Testis (tissue), 3 donors: ENCODE data around the gene PMP22. TPM values are rescaled to one million over a fixed set of nuclear protein-coding genes. Genes with fewer than 3 reads are reported as not detected.

ENCODE experiments used
- DNase-seq: peaks from one replicate; pipeline ENCODE4 v3.0.0-alpha.2; 2019
- H3K27ac ChIP-seq, 2 donors: fragments of 200-600 bp; sonication (generic); one replicate each; pipeline ENCODE4 v1.5.1; 2019
- H3K27me3 ChIP-seq: fragments of 200-600 bp; sonication (generic); one replicate; pipeline ENCODE4 v1.5.1; 2019
- H3K36me3 ChIP-seq: fragments of 200-600 bp; sonication (generic); one replicate; pipeline ENCODE4 v1.5.1; 2017; ENCODE audit warnings: low read depth; ENCODE audit errors: missing control alignments
- H3K4me1 ChIP-seq: fragments of 200-600 bp; sonication (generic); one replicate; pipeline ENCODE4 v1.5.1; 2019
- H3K4me3 ChIP-seq, 2 donors: fragments of 200-600 bp; sonication (generic); one replicate each; pipeline ENCODE4 v1.5.1; 2017 to 2019
- H3K9me3 ChIP-seq: fragments of 200-600 bp; sonication (generic); one replicate; pipeline ENCODE4 v1.5.1; 2017
- POLR2A ChIP-seq: fragments of 450-650 bp; IDR thresholded peaks from one replicate; pipeline ENCODE4 v1.6.1; 2017; ENCODE audit warnings: antibody characterized with exemption, mild to moderate bottlenecking, moderate library complexity
- WGBS, 2 donors: methylation state at CpG; one replicate each; pipeline ENCODE4 v1.1.5; 2018; 5-methylcytosine and 5-hydroxymethylcytosine counted together
- intact Hi-C: fragments of 100-400 bp; cut with DNase I; formaldehyde crosslinking; loops from one replicate; pipeline ENCODE4 v1.15.1; 2023; ENCODE audit warnings: low total_unique reads
- polyA plus RNA-seq: library from polyadenylated mRNA; stranded (reverse); fragments of 350-450 nt; fragmentation: Illumina TruSeq; extraction: RNeasy Lipid Tissue Mini Kit (QIAGEN cat#74804); gene quantifications from one replicate; pipeline ENCODE4 v1.2.3, GENCODE V29; 2014; ENCODE audit warnings: low read depth, low replicate concordance; ENCODE audit not compliant: insufficient read depth
- total RNA-seq, 2 donors: library from RNA; depleted of rRNA; stranded (reverse); fragments of >200 nt; gene quantifications; one replicate each; pipeline ENCODE4 v1.2.3, GENCODE V29; 2016
- TF ChIP-seq, protein P1 (sequence below), 3 experiments: fragments of 450-650 bp in 2 of 3; fragments of 200-600 bp in 1 of 3; sonication (generic) in 1 of 3; IDR thresholded peaks; one replicate each; pipeline ENCODE4 v1.5.1; 2016 to 2019; ENCODE audit warnings: antibody characterized with exemption in 3 of 3, mild to moderate bottlenecking in 2 of 3, moderate library complexity in 1 of 3

Gene PMP22
- total and polyA plus RNA-seq, 3 donors from 2014 or later = 31.1 to 70.0 (median 49.2) TPM

DNA sequence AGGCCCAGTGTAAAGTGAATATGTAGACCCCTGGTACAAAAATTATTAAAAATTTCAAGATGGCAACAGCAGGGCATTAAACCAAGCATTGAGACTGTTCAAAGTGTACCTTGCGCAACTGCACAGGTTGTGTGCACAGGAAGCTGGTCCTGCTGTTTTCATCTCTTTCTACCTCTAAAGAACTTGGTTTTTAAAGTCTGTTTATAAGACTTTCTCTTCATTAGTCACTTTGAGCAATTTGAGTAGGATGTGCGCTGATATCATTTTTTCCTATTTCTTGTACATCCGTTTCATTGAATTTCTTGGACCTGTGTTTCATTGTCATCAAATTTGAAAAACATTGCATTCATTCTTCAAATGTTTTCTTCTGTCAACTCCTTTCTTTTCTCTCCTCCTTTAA, 16.8 kb upstream of the PMP22 start:
- no peak overlapping the region for H3K4me3 ChIP-seq
- H3K4me1 ChIP-seq = no peaks in the 10 kb centered on the region
- intact Hi-C loops = no loop called here
- H3K9me3 ChIP-seq = no peaks in the 10 kb centered on the region
- no peaks in the 10 kb centered on the region for H3K27me3 ChIP-seq
- no peaks in the 10 kb centered on the region for H3K36me3 ChIP-seq
- DNase-seq = no peak
- 82 to 93% methylated on average over 3 of the region's 3 CpGs for WGBS, 2 donors
- H3K27ac ChIP-seq = no peak overlapping the region
- no peak for TF ChIP-seq POLR2A
- TF ChIP-seq, protein P1, sequence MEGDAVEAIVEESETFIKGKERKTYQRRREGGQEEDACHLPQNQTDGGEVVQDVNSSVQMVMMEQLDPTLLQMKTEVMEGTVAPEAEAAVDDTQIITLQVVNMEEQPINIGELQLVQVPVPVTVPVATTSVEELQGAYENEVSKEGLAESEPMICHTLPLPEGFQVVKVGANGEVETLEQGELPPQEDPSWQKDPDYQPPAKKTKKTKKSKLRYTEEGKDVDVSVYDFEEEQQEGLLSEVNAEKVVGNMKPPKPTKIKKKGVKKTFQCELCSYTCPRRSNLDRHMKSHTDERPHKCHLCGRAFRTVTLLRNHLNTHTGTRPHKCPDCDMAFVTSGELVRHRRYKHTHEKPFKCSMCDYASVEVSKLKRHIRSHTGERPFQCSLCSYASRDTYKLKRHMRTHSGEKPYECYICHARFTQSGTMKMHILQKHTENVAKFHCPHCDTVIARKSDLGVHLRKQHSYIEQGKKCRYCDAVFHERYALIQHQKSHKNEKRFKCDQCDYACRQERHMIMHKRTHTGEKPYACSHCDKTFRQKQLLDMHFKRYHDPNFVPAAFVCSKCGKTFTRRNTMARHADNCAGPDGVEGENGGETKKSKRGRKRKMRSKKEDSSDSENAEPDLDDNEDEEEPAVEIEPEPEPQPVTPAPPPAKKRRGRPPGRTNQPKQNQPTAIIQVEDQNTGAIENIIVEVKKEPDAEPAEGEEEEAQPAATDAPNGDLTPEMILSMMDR (IDR thresholded peaks at IDR 0.05) = no peak

DNA sequence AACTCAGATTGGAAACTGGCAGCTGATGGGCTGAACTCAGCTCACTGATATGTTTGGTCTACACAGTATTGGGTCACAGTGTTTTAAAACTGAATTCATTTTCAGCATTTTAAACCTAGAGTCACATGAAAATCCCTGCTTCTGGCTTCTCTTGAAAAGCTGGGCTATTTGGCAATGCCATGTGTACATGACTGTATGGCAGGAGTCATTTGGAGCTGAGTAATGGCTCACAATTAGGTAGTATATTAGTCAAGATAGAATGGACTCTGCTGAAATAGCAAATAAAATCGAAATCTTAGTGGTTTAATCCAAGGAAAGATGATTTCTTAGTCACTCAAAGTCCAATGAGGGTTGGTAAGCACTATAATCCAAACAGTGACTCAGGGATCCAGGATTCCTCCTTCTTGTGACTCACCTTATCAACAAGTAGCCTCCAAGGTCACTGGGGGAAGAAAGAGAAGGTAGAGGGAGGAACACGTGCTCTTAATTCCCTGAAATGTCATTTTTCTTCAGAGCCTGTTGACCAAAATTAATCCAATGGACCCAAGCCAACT, 13.9 kb upstream of the PMP22 start:
- Histone ChIP-seq H3K27me3 (no peaks in the 10 kb centered on the region), H3K9me3 (no peaks in the 10 kb centered on the region), H3K27ac (no peak overlapping the region), H3K36me3 (no peaks in the 10 kb centered on the region), H3K4me3 (no peak overlapping the region), H3K4me1 (no peaks in the 10 kb centered on the region)
- intact Hi-C loops = no loop called here
- 63 to 70% methylated on average over 2 of the region's 2 CpGs for WGBS, 2 donors
- TF ChIP-seq, protein P1 (IDR thresholded peaks at IDR 0.05) = no peak
- no peak for TF ChIP-seq POLR2A
- no peak for DNase-seq

DNA sequence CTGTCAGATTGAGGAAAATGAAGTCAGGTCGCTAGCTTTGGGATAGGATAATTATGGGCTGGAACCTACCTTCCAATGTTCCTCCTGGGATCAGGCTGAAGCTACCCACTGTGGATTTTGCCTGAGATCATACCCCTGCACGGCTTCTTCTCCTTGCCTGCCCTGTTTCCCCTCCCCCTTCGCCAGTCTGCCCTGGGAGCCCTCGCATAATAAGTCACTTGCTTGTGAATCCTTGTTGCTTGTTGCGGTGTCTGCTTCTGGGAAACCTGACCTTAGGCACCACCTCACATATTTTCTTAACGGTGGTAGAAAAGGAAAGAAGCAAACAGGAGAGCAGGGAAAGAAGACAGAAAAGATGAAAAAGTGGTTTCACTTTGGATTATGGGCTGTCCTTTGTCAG, 13.3 kb upstream of the PMP22 start:
- DNase-seq = no peak
- H3K36me3 ChIP-seq = no peaks in the 10 kb centered on the region
- H3K4me3 ChIP-seq = no peak overlapping the region
- no peaks in the 10 kb centered on the region for H3K27me3 ChIP-seq
- intact Hi-C loops = no loop called here
- no peaks in the 10 kb centered on the region for H3K4me1 ChIP-seq
- no peak overlapping the region for H3K27ac ChIP-seq
- WGBS, 2 donors = 57 to 61% methylated on average over 6 of the region's 6 CpGs
- no peaks in the 10 kb centered on the region for H3K9me3 ChIP-seq
- no peak for TF ChIP-seq POLR2A
- TF ChIP-seq, protein P1 (IDR thresholded peaks at IDR 0.05) = no peak

DNA sequence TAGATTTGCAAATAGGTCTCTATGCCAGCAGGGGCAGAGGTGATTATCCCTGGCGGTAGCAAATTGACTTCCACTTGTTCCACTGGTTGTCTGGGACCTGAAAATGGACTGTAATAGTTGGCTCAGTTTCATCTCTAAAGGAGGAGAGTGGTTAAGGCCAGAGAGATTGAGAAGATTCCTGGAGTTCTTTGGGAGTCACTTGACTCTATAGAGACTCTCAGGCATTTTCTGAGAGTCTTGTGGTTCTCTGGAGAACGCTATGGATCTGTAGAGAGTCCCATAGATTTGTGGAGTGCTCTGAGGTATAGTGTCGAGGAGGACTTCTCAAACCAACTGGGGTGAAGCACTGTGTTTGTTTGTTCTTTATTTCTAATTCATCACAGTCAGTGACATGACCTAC, 8.9 kb upstream of the PMP22 start:
- no peaks in the 10 kb centered on the region for H3K9me3 ChIP-seq
- H3K27ac ChIP-seq = no peak overlapping the region
- TF ChIP-seq, protein P1 (IDR thresholded peaks at IDR 0.05) = no peak
- no peak for TF ChIP-seq POLR2A
- 93 to 97% methylated on average over 3 of the region's 3 CpGs for WGBS, 2 donors
- peaks cover 3% of the 10 kb centered on the region for H3K4me1 ChIP-seq
- DNase-seq = no peak
- intact Hi-C loops = no loop called here
- no peak overlapping the region for H3K4me3 ChIP-seq
- H3K27me3 ChIP-seq = no peaks in the 10 kb centered on the region
- H3K36me3 ChIP-seq = no peaks in the 10 kb centered on the region

DNA sequence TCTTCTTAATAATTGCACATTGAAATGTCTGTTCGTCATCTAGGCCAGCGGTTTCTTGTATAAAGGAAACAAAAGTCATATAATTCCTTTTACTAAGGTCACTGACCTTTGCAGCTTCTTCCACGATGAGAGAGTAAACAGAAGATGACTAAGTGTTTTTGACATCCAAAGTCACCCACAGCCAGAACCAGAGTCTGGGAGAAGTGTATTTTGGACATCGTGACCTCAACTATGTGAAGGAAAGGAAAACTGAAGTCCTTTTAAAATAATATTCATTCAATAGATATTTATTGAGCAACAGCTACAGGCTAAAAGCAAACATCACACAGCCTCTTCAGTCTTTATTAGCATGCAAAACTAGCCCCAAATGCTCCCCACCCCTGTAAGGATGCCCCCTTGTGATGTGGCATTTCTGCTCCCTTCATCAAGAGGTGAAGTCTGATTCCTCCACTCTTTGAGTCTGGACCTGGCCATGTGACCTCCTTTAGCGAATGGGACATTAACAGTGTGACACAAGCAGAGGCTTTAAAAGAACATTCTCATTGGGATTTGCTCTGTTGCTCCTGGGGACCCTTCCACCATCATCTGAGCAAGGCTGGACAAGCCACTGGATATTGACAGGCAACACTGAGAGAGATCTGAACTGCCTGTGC, 8.1 kb upstream of the PMP22 start:
- Histone ChIP-seq H3K4me1 (peaks cover 6% of the 10 kb centered on the region), H3K27me3 (no peaks in the 10 kb centered on the region), H3K36me3 (no peaks in the 10 kb centered on the region), H3K27ac (no peak overlapping the region), H3K4me3 (no peak overlapping the region), H3K9me3 (no peaks in the 10 kb centered on the region)
- no peak for DNase-seq
- no peak for TF ChIP-seq POLR2A
- TF ChIP-seq, protein P1 (IDR thresholded peaks at IDR 0.05) = no peak
- intact Hi-C loops = no loop called here
- WGBS, 2 donors = 59 to 76% methylated on average over 5 of the region's 5 CpGs
